ENCODE measurements around the gene GHR.

GRCh38 chr5:42542106-42542505 is 118.9 kb downstream of the GHR start:
- TF ChIP-seq EZH2 (IDR thresholded peaks at IDR 0.05), result no peak
- no peak for TF ChIP-seq POLR2AphosphoS5 (IDR thresholded peaks at IDR 0.05; ENCODE audit: borderline replicate concordance, low read depth, low read length)
- no peak for TF ChIP-seq FOXP2 (optimal IDR thresholded peaks at IDR 0.05; ENCODE audit: control extremely low read depth, extremely low read length, insufficient read depth)

All from SK-N-MC (cell line).